Measurements from ENCODE around the gene ZNF860.

Gene ZNF860

DNA sequence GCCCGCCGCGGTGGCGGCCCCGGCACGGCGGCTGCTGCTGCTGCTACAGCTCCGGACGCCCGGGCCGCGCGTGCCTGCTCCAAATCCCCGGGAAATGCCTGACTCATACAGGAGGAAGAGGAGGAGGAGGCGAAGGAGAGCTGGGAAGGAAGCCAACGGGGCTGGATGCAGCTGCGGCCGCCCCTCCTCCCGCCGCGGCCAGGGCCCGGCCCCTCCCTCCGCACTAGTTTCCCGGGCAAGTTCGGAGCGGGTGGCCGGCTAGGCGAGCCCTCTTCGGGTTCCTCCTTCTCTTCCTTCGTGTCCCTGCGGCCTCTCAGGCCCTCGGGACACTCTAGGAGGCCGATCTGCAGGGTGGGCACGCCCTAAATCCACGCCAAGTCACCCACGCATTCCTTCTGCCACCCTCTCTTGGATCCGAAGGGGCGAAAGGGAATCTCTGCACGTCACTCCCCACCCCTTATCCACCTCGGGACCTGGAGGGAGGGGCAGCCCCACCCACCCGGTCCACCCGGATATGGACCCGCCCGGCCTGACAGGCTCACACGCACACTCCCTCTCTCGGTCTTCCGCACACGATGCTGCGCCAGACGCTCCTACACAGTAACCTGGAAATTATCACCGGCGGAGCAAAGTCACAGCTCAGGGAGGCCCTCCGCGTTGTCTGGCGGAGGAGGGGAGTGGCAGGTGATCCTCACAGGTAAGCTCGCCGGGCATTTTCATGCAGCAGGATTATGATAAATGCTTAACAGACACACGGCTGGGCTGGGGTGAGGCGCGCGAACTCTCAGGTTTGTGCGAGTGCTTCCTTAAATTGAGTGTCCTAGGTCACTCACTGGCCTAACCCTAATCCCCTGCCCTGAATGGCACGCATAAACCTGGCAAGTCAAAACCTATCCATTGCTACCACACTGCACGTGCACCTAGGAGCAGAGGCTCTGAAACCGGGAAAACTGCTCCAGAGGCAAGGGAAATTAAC is at the start of gene ZNF860, which contains the start of gene OSBPL10:
Gene ZNF860, plus strand, starts transcription at position 545 of the 976 bp plus-strand sequence. CDS start 7,330 bp downstream, outside the sequence.
Gene OSBPL10, minus strand, starts transcription at position 57 of the 976 bp plus-strand sequence. CDS start 83 bp downstream, outside the sequence.
- peak in 1 of 3 donors; percentile 15 for DNase-seq (ENCODE audit: low read depth in 3 of 3)

DNA sequence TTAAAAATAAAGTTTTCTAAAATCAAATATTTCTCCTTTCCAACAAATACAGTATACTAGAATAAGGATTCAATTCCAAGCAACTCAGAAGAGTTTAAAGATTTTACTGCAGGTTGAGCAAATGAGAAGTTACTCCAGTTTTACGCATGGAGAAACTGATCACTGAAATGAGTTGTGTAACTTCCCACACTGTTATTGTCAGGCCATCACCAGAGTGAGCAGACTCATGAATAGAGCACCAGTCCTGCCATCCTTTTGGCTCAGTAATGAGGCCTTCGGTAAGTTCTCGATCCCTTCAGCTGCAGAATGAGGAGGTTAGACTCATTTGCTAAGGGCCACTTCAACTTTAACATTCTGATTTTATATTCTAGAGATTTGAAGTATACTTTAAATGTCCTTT is 48.6 kb upstream of the ZNF860 start:
- no peak for DNase-seq (ENCODE audit: low read depth in 3 of 3)

GRCh38 chr3:31934018-31934417 is 47.5 kb upstream of the ZNF860 start:
- DNase-seq (ENCODE audit: low read depth in 3 of 3): no peak

- DNase-seq (ENCODE audit: low read depth in 3 of 3): no peak
These were observed 46.7 kb upstream of the ZNF860 start for GRCh38 chr3:31934866-31935265.

GRCh38 chr3:31936420-31937060 is 45.0 kb upstream of the ZNF860 start:
- no peak for DNase-seq (ENCODE audit: low read depth in 3 of 3)

GRCh38 chr3:31937225-31937624 is 44.3 kb upstream of the ZNF860 start:
- no peak for DNase-seq (ENCODE audit: low read depth in 3 of 3)

DNA sequence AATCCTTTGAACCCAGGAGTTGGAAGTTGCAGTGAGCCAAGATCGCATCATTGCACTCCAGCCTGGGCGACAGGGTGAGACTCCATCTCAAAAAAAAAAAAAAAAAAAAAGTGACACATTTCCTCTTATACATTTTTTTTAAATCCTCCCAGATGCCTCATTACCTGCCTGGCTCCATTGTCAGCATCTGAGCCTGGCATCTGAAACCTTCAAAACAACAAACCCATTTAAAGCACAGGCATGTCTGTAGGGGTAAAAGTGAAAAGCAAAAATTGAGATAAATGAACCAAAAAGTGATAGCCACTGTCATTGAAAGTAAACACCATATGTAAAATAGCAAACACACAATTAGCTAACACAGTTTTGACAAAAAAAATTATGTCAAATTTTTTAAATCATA is 39.1 kb upstream of the ZNF860 start:
- no peak for DNase-seq (ENCODE audit: low read depth in 3 of 3)

DNA sequence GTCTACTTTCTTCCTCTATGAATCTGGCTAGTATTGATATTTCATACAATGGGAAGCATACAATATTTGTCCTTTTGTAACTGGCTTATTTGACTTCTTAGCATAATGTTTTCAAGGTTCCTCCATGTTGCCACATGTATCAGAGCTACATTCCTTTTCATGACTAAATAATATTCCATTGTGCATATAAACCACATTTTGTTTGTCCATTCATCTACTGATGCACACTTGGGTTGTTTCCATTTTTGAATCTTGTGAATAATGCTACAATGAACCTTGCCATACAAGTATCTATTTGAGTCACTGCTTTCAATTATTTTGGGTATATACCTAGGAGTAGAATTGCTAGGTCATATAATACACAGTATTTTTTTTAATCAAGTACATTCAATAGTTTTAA is 38.5 kb upstream of the ZNF860 start:
- DNase-seq (ENCODE audit: low read depth in 3 of 3): no peak

- DNase-seq (ENCODE audit: low read depth in 3 of 3): no peak
These were observed 35.9 kb upstream of the ZNF860 start for GRCh38 chr3:31945738-31946052.

DNA sequence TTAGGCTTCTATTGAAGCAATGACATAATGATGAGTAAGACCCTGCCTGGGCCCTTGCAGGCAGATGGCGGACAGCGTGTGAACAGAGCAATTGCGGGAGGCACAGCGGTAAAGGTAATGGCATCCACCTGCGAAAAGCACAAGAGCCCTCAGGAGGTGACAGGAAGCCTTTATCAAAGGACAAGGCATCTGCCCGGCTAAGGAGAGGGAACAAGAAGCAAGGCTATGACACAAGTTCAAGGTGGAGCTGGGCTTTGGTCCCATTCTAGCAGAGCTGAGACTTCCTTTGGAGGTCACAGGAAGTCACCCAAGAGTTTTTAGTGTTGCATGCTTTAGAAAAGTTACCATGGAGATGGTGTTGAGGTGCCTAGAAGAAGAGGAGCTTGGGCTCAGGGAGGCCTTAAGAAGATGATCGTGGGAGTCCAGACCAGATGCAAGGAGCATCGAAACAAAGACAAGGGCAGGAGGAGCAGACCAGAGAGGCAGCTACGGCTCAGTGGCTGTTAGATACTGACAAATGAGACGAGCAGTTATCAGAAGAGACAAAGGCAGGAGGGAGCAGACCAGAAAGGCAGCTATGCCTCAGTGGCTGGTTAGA is 35.0 kb upstream of the ZNF860 start:
- no peak for DNase-seq (ENCODE audit: low read depth in 3 of 3)

DNA sequence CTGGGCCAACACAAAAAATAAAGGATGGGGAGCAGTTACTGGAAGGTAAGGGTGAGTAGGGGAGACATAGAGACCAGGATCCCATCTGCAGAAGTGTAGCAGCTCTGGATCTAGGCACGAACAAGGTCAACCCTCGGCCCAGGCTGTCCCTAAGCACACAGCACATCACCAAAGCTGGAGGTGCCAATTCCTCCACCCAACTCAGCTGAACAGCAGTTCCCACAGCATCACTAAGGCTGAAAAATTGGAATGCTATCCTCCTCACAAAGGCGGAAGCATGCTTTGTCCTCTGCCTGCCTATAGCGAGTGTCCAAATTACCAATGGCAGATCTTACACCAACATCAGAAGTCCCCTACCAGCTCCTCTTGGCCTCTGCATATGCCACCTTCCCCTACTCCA is 34.4 kb upstream of the ZNF860 start:
- no peak for DNase-seq (ENCODE audit: low read depth in 3 of 3)

DNA sequence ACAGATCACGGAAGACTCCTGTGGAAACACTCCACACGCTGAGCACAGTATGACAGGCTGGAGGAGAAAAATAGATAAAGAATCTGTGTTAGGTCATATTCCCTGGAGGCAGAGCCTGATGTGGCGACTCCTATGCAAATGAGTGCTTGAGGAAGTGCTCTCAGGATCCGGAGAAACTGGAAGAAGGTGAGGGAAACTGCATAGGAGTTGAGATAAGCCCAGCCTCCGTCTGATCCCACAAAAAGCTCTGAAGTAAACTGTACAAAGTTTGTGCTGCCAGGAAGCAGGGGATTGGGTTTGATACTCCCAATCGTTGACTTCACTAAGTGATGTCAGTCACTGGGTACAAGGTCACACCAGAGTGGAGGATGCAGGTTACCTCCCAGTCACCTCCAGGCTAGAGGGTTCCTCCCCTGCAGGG is 33.9 kb upstream of the ZNF860 start:
- no peak for DNase-seq (ENCODE audit: low read depth in 3 of 3)

GRCh38 chr3:31948280-31948679 is 33.3 kb upstream of the ZNF860 start:
- no peak for DNase-seq (ENCODE audit: low read depth in 3 of 3)

DNA sequence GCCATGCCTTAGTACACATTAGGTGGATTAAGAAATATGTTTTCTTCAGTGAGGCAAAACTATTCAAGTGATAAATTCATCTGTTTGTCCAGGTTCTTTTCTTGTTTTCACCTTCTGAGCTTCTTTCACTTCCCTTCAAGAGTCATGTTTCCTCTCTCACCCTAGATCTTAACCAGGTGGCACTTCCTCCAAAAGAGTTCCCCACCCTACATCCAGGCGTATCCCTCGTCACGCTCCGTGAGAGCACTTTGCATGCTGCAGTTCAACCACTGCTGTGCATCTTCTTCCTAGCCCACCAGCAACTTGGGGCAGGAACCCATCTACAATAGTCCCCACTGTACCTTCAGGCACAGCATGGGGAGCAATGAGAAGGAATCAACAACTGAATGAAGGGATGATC is 29.3 kb upstream of the ZNF860 start:
- DNase-seq (ENCODE audit: low read depth in 3 of 3): no peak

DNA sequence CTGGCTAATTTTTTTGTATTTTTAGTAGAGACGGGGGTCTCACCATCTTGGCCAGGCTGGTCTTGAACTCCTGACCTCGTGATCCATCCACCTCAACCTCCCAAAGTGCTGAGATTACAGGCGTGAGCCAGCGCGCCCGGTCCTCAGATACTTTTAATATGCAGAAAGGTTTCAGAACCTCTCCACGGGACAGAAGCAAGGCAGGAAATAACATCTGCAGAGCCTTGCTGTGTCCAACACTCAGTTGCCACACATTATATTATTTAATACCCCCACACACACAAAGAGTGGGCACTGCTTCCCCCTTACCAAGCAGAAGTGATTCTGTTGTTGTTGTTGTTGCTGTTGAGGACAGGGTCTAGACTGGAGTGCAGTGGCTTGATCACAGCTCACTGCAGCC is 28.5 kb upstream of the ZNF860 start:
- no peak for DNase-seq (ENCODE audit: low read depth in 3 of 3)

GRCh38 chr3:31953636-31954035 is 27.9 kb upstream of the ZNF860 start:
- no peak for DNase-seq (ENCODE audit: low read depth in 3 of 3)

DNA sequence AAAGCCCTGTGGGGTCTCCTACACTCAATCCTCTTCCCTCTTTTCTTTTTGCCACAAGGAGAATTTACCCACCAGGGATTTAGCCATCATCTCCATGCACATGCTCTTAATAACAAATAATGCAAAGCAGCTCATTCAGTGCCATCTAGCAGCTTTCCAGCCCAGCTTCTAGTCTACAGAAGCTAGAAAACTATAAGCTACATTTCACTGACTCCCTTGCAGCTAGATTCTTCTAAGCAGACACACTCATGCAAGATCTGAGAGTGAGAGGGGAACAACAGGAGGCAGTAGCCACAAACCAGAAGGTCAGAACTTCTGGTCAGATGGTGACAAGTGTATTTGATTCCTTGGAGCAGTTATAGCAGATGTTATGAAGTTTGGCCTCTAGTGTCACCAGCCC is 26.0 kb upstream of the ZNF860 start:
- DNase-seq (ENCODE audit: low read depth in 3 of 3): no peak

DNA sequence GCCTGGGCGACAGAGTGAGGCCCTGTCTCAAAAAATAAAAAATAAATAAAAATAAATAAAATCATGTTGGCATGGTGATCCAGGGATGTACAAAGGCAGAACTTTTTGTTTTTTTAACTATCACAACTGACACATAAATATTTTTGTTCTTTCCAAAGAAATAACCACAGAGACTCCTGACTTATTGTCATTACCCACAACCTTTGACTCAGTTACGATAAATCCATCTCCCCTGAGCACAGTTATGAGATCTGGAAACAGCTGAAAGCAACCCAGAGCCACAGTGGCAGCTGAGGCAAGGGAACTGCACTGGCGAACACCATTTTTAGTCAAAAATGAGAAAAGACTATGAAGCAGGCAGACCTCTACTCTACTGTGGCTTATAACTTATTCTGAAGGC is 24.4 kb upstream of the ZNF860 start:
- DNase-seq (ENCODE audit: low read depth in 3 of 3): no peak

- no peak for DNase-seq (ENCODE audit: low read depth in 3 of 3)
These were observed 22.8 kb upstream of the ZNF860 start for GRCh38 chr3:31958701-31959152.

- no peak for DNase-seq (ENCODE audit: low read depth in 3 of 3)
These were observed 22.3 kb upstream of the ZNF860 start for GRCh38 chr3:31959251-31959650.

DNA sequence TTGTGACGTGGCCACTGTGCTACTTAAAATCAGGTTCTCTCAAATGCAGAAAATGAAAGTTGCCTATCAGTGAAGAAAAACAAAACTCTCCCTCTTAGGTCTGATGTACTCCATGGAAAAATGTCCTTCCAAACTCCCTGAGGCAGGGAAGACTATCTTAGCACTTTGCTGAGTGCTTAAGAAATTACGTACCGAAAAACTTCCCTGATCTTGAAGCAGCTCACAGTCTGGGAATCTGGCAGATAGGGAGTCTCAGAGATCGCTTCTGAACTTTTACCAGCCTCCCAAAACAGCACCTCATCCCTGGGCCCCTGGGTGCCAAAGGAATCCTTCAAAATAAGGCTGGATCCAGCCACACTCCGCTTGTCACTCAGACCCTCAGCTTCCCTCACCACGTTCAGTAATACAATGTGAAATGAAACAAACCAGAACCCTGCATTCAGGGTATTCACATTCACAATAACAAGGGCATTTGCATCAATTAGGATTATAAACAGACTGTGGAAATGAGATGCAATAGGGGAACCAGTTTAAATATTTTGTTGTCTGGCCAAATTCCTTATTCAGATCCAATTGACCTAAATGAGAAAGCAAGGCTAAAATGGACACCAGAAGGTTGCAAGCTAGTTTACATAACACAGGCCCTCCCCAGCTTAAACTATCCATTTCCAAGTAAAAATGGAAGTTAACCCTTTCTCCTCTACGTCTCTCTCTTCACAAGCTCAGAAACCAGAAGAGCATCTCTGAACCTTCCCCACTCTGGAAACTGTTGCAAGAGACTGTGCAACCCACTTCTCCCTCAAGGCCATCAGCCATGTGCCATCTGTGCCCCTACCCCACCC is 21.4 kb upstream of the ZNF860 start:
- no peak for DNase-seq (ENCODE audit: low read depth in 3 of 3)

All from stimulated activated CD4-positive, alpha-beta T cell treated with anti-CD3 and anti-CD28 coated beads, TNF-alpha, amount 100 ng/mL, for 48 hours (primary cell).